H1 (cell line): ENCODE data around the gene RERGL. TPM values are rescaled to one million over a fixed set of nuclear protein-coding genes. Genes with fewer than 3 reads are reported as not detected.

Source experiments
- CTCF ChIA-PET: fragments of 300-600 bp; sonication (Branson Sonifier 250); formaldehyde crosslinking; loops from one replicate; lab custom pipeline; 2021; ENCODE audit not compliant: partially characterized antibody; lab: Charles Lee
- POLR2A ChIA-PET: fragments of 300-600 bp; sonication (Branson Sonifier 250); formaldehyde crosslinking; loops from one replicate; lab custom pipeline; 2021; ENCODE audit warnings: inconsistent platforms; ENCODE audit not compliant: partially characterized antibody; lab: Charles Lee
- DNase-seq, 2 experiments: peaks; one replicate each; pipeline versions ENCODE4 v3.0.0 to v3.0.0-alpha.2; 2010 to 2022; ENCODE audit warnings: low spot score in 2 of 2, low read depth in 1 of 2, mixed read lengths in 1 of 2
- FAIRE-seq: peaks from 2 replicates; lab custom pipeline; 2011; peaks lifted over from hg19 to GRCh38; lab: Jason Lieb, UNC
- H2AFZ ChIP-seq: 2 replicates; pipeline ENCODE4 v1.8.1; 2012; ENCODE audit warnings: low read length, inconsistent platforms
- H2AK5ac ChIP-seq: 2 replicates; pipeline ENCODE4 v1.6.1; 2013; ENCODE audit warnings: low read depth, low read length
- H2BK120ac ChIP-seq: replicated peaks from 2 replicates; pipeline ENCODE3; 2013; ENCODE audit warnings: low read depth, low read length, inconsistent platforms
- H2BK12ac ChIP-seq: 2 replicates; pipeline ENCODE4 v1.6.1; 2013; ENCODE audit warnings: low read depth, low read length
- H2BK15ac ChIP-seq: 2 replicates; pipeline ENCODE4 v1.6.1; 2013; ENCODE audit warnings: low read length
- H2BK20ac ChIP-seq: 2 replicates; pipeline ENCODE4 v1.6.1; 2013; ENCODE audit warnings: low read length
- H2BK5ac ChIP-seq: 2 replicates; pipeline ENCODE4 v1.6.1; 2013; ENCODE audit warnings: low read depth, low read length
- H3K14ac ChIP-seq: 2 replicates; pipeline ENCODE4 v1.6.1; 2013; ENCODE audit warnings: inconsistent platforms; ENCODE audit not compliant: insufficient read length
- H3K18ac ChIP-seq: 2 replicates; pipeline ENCODE4 v1.6.1; 2013; ENCODE audit warnings: low read length; ENCODE audit errors: extremely low read depth
- H3K23ac ChIP-seq: 2 replicates; pipeline ENCODE4 v1.6.1; 2013; ENCODE audit warnings: inconsistent platforms; ENCODE audit not compliant: insufficient read length
- H3K23me2 ChIP-seq: 2 replicates; pipeline ENCODE4 v1.6.1; 2013; ENCODE audit warnings: low read depth, low read length
- H3K27ac ChIP-seq: 2 replicates; pipeline ENCODE4 v1.6.1; 2011; ENCODE audit warnings: low read depth, low read length, inconsistent platforms
- H3K27me3 ChIP-seq, 4 experiments: replicated peaks in 1 of 4; 1 replicate in 1 of 4; 2 replicates in 3 of 4; pipeline versions ENCODE4 v1.6.1 to v1.8.1; 2011 to 2013; ENCODE audit warnings: low read length in 3 of 4, mild to moderate bottlenecking in 3 of 4, inconsistent platforms in 2 of 4, mixed read lengths in 2 of 4, moderate library complexity in 1 of 4; ENCODE audit not compliant: control insufficient read depth in 3 of 4, insufficient read depth in 3 of 4; ENCODE audit errors: extremely low read depth in 1 of 4
- H3K36me3 ChIP-seq, 4 experiments: 2 replicates each; pipeline versions ENCODE4 v1.6.1 to v1.8.1; 2011 to 2013; ENCODE audit warnings: mild to moderate bottlenecking in 4 of 4, low read length in 3 of 4, moderate library complexity in 2 of 4, control low read depth in 1 of 4, inconsistent platforms in 1 of 4; ENCODE audit not compliant: insufficient read depth in 4 of 4, control insufficient read depth in 2 of 4
- H3K4ac ChIP-seq: replicated peaks from 2 replicates; pipeline ENCODE3; 2013; ENCODE audit warnings: low read length, low read depth, mixed read lengths, inconsistent platforms; ENCODE audit not compliant: insufficient read length
- H3K4me1 ChIP-seq, 4 experiments: replicated peaks in 1 of 4; 1 replicate in 1 of 4; 2 replicates in 3 of 4; pipeline versions ENCODE4 v1.6.1 to v1.8.1; 2011 to 2013; ENCODE audit warnings: low read length in 3 of 4, inconsistent platforms in 2 of 4, mixed read lengths in 1 of 4; ENCODE audit not compliant: insufficient read depth in 4 of 4, control insufficient read depth in 3 of 4
- H3K4me2 ChIP-seq, 2 experiments: 2 replicates each; pipeline versions ENCODE4 v1.6.1 to v1.8.1; 2011 to 2013; ENCODE audit warnings: low read depth in 2 of 2, low read length in 2 of 2, control low read depth in 1 of 2, inconsistent platforms in 1 of 2, mild to moderate bottlenecking in 1 of 2; ENCODE audit not compliant: insufficient read depth in 1 of 2
- H3K4me3 ChIP-seq, 4 experiments: fragments of 200-600, 300-600 bp in 1 of 4; sonication (generic), shearing (Covaris generic), sonication (Bioruptor Twin) in 1 of 4; 2 replicates each; pipeline versions ENCODE4 v1.5.1 to v1.8.1; 2011 to 2016; ENCODE audit warnings: low read length in 4 of 4, low read depth in 3 of 4, control low read depth in 2 of 4, inconsistent platforms in 2 of 4, mild to moderate bottlenecking in 2 of 4, mixed read lengths in 1 of 4, moderate library complexity in 1 of 4; ENCODE audit not compliant: insufficient read depth in 2 of 4; ENCODE audit errors: extremely low read depth in 1 of 4
- H3K56ac ChIP-seq: replicated peaks from 2 replicates; pipeline ENCODE3; 2013; ENCODE audit warnings: low read depth, mild to moderate bottlenecking, mixed read lengths, low read length, inconsistent platforms; ENCODE audit not compliant: insufficient read length
- H3K79me1 ChIP-seq: 2 replicates; pipeline ENCODE4 v1.6.1; 2013; ENCODE audit warnings: low read depth, low read length, control low read depth
- H3K79me2 ChIP-seq, 2 experiments: 2 replicates each; pipeline versions ENCODE4 v1.6.1 to v1.8.1; 2012 to 2013; ENCODE audit warnings: low read length in 2 of 2, mild to moderate bottlenecking in 2 of 2, inconsistent platforms in 1 of 2; ENCODE audit not compliant: insufficient read depth in 2 of 2, control insufficient read depth in 1 of 2
- H3K9ac ChIP-seq, 4 experiments: replicated peaks in 1 of 4; 1 replicate in 1 of 4; 2 replicates in 3 of 4; pipeline versions ENCODE4 v1.6.1 to v1.8.1; 2011 to 2013; ENCODE audit warnings: low read depth in 3 of 4, low read length in 3 of 4, control low read depth in 2 of 4, mild to moderate bottlenecking in 2 of 4, moderate library complexity in 2 of 4, inconsistent platforms in 1 of 4; ENCODE audit errors: extremely low read depth in 1 of 4
- H3K9me3 ChIP-seq, 2 experiments: 2 replicates each; pipeline versions ENCODE4 v1.6.1 to v1.8.1; 2012 to 2013; ENCODE audit warnings: mild to moderate bottlenecking in 2 of 2, moderate library complexity in 2 of 2, control low read depth in 1 of 2, inconsistent platforms in 1 of 2, low read depth in 1 of 2, low read length in 1 of 2, mixed read lengths in 1 of 2; ENCODE audit not compliant: insufficient read depth in 2 of 2
- H4K20me1 ChIP-seq, 2 experiments: replicated peaks in 1 of 2; 2 replicates each; pipeline versions ENCODE3 to v1.8.1; 2011 to 2013; ENCODE audit warnings: inconsistent platforms in 2 of 2, low read length in 2 of 2, mild to moderate bottlenecking in 1 of 2; ENCODE audit not compliant: insufficient read depth in 2 of 2, control insufficient read depth in 1 of 2
- H4K5ac ChIP-seq: 2 replicates; pipeline ENCODE4 v1.6.1; 2013; ENCODE audit warnings: low read length, low read depth, mixed read lengths, inconsistent platforms; ENCODE audit not compliant: insufficient read length
- H4K8ac ChIP-seq: 2 replicates; pipeline ENCODE4 v1.8.0; 2013; ENCODE audit warnings: mild to moderate bottlenecking, moderate library complexity, low read length, inconsistent platforms; ENCODE audit not compliant: insufficient read depth; ENCODE audit errors: extremely low read depth
- H4K91ac ChIP-seq: replicated peaks from 2 replicates; pipeline ENCODE3; 2013; ENCODE audit warnings: low read length, mixed read lengths, inconsistent platforms; ENCODE audit not compliant: insufficient read length
- CEBPB ChIP-seq: IDR thresholded peaks from 2 replicates; pipeline ENCODE4 v1.6.1; 2012; ENCODE audit warnings: low read depth, low read length
- SP1 ChIP-seq: IDR thresholded peaks from 2 replicates; pipeline ENCODE4 v1.6.1; 2011; ENCODE audit warnings: low read depth, low read length
- TCF12 ChIP-seq: IDR thresholded peaks from 2 replicates; pipeline ENCODE4 v1.6.1; 2011; ENCODE audit warnings: low read depth, mild to moderate bottlenecking, low read length
- WGBS, 2 experiments: shearing (Covaris generic) in 1 of 2; methylation state at CpG; one replicate each; pipeline versions ENCODE4 v1.1.6 to v1.1.7; 2013 to 2015; ENCODE audit warnings: low lambda C conversion rate in 2 of 2, mixed read lengths in 2 of 2, inconsistent platforms in 1 of 2, low coverage in 1 of 2, missing lambda C conversion rate in 1 of 2; ENCODE audit not compliant: insufficient replicate concordance in 2 of 2, insufficient coverage in 1 of 2, insufficient read length in 1 of 2; ENCODE audit errors: extremely low coverage in 1 of 2, missing lambda C conversion rate in 1 of 2; 5-methylcytosine and 5-hydroxymethylcytosine counted together
- polyA plus RNA-seq, 7 experiments: library from polyadenylated mRNA; depleted of rRNA in 3 of 7; stranded (reverse) in 5 of 7; unstranded in 2 of 7; fragments of >200 nt in 5 of 7; fragments of 200-250 nt in 2 of 7; gene quantifications; 1 replicate in 5 of 7; 2 replicates in 1 of 7; 4 replicates in 1 of 7; pipeline versions ENCODE4 v1.2.1 to v1.2.3, GENCODE V29; 2011 to 2013; ENCODE audit warnings: missing spikeins in 2 of 7, mixed read lengths in 2 of 7
- total RNA-seq: library from RNA; stranded (reverse); fragmentation: NEBNext Ultra II Directional; extraction: Animal tissue kit (Norgen Biotek cat#: 25700); gene quantifications from 2 replicates; pipeline ENCODE4 v1.2.1, GENCODE V29; 2021

The RERGL gene
- total and polyA plus RNA-seq, 2 of the 8 experiments (the other 6 are each of a cell fraction or from before 2014, with no cell fraction given): not detected

DNA sequence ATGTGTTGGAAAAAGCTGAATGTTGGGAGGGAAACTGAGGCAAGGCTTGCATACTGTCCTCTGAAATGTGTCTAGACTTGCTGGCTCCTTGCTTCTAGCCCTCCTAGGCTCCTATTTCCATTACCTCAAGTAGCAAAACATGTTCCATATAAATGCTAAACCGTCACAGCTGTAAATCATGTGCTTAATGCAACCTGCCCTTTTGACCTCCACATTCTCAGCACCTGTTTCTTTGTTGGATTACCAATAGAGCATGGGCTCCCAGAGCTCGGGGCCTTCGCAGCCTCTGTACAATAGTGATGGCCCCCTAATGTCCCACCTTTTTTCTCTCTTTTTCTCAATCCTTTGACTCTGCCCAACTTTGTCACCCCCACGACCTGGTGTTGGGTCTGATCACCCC lies 23.3 kb downstream of the RERGL start:
- H3K56ac ChIP-seq: no peak overlapping the region
- H3K4me2 ChIP-seq: no peak overlapping the region
- peaks cover 0 to 5% of the 10 kb centered on the region in 2 experiments; a peak in 1 of 4 replicates for H3K9me3 ChIP-seq
- no peak overlapping the region for H4K5ac ChIP-seq
- no peak overlapping the region for H3K18ac ChIP-seq
- no peak overlapping the region for H2BK5ac ChIP-seq
- H3K23ac ChIP-seq: no peak overlapping the region
- TF ChIP-seq TCF12: 0 out of 2 replicates have a peak, but pooled peaks have one; percentile 8
- TF ChIP-seq SP1: no peak
- no peak for TF ChIP-seq CEBPB
- TF ChIP-seq, all 59 proteins: peak for 1
- Histone ChIP-seq H2AK5ac (no peak overlapping the region), H3K4ac (no peak overlapping the region), H3K79me1 (no peaks in the 10 kb centered on the region), H3K4me3 (no peak overlapping the region), H4K20me1 (no peaks in the 10 kb centered on the region), H4K8ac (no peak overlapping the region), H2AFZ (no peak overlapping the region), H3K14ac (no peak overlapping the region), H4K91ac (no peak overlapping the region), H3K27ac (no peak overlapping the region), H2BK120ac (no peak overlapping the region), H3K36me3 (no peaks in the 10 kb centered on the region; a peak in 1 of 8 replicates), H3K4me1 (peaks cover 0 to 6% (median 2%) of the 10 kb centered on the region in 4 experiments; a peak in 2 of 7 replicates), H2BK15ac (no peak overlapping the region), H3K27me3 (no peaks in the 10 kb centered on the region), H3K79me2 (no peaks in the 10 kb centered on the region), H2BK20ac (no peak overlapping the region), H3K9ac (no peak overlapping the region), H3K23me2 (no peaks in the 10 kb centered on the region; the same call in 1 of the 2 replicates), H2BK12ac (no peak overlapping the region)
- 86% methylated on average over 4 of the region's 4 CpGs; no CpG with 5 or more reads in 1 of the 2 experiments for WGBS, 2 experiments
- FAIRE-seq: no peak
- DNase-seq: no peak
- ChIA-PET CTCF (interaction anchor here (0.5 to 0.7 kb wide), 2 partner anchors 191 to 556 kb away, joined by 3 read pairs; no protein-coding TSS in a partner anchor), POLR2A (no interaction called here)
